Measurements from ENCODE around the gene ARHGEF11.

The ARHGEF11 gene

GRCh38 chr1:156949127-156949526 lies 96.4 kb downstream of the ARHGEF11 start:
- no peak for ATAC-seq
- DNase-seq, result no peak

- ATAC-seq, result no peak
Measured at GRCh38 chr1:156948708-156949107, 96.8 kb downstream of the ARHGEF11 start.

GRCh38 chr1:156947818-156948525 lies 97.6 kb downstream of the ARHGEF11 start:
- ATAC-seq (no peak), DNase-seq (no peak)

More at GRCh38 chr1:156948708-156949107, 96.8 kb downstream of the ARHGEF11 start:
- no peak for DNase-seq

GRCh38 chr1:156947127-156947526 lies 98.4 kb downstream of the ARHGEF11 start:
- ATAC-seq, result no peak
- no peak for DNase-seq

- no peak for ATAC-seq
Measured at GRCh38 chr1:156945881-156946661, 99.5 kb downstream of the ARHGEF11 start.

GRCh38 chr1:156944848-156945247 lies 100.7 kb downstream of the ARHGEF11 start:
- ATAC-seq, result no peak
- no peak for DNase-seq

More at GRCh38 chr1:156945881-156946661, 99.5 kb downstream of the ARHGEF11 start:
- no peak for DNase-seq

- ATAC-seq (no peak), DNase-seq (no peak)
Measured at GRCh38 chr1:156944268-156944667, 101.3 kb downstream of the ARHGEF11 start.

GRCh38 chr1:156943756-156944155 lies 101.8 kb downstream of the ARHGEF11 start:
- DNase-seq (no peak), ATAC-seq (no peak)

- DNase-seq (no peak), ATAC-seq (no peak)
Measured at GRCh38 chr1:156942576-156942975, 103.0 kb downstream of the ARHGEF11 start.

GRCh38 chr1:156942176-156942575 lies 103.4 kb downstream of the ARHGEF11 start:
- no peak for DNase-seq
- ATAC-seq, result no peak

GRCh38 chr1:156941675-156942074 lies 103.9 kb downstream of the ARHGEF11 start:
- DNase-seq (no peak), ATAC-seq (no peak)

GRCh38 chr1:156939786-156940334 lies 105.7 kb downstream of the ARHGEF11 start:
- DNase-seq (no peak), ATAC-seq (no peak)

GRCh38 chr1:156938813-156939212 lies 106.7 kb downstream of the ARHGEF11 start:
- DNase-seq, result no peak
- ATAC-seq, result no peak

- ATAC-seq (no peak), DNase-seq (no peak)
Measured at GRCh38 chr1:156937883-156938282, 107.7 kb downstream of the ARHGEF11 start.

GRCh38 chr1:156936721-156937220 lies 108.8 kb downstream of the ARHGEF11 start:
- DNase-seq, result no peak
- no peak for ATAC-seq

- DNase-seq, result no peak
- ATAC-seq, result no peak
Measured at GRCh38 chr1:156936191-156936590, 109.4 kb downstream of the ARHGEF11 start.

- no peak for ATAC-seq
- no peak for DNase-seq
Measured at GRCh38 chr1:156935505-156936128, 109.9 kb downstream of the ARHGEF11 start.

- ATAC-seq (no peak), DNase-seq (no peak)
Measured at GRCh38 chr1:156933136-156933535, 112.4 kb downstream of the ARHGEF11 start.

GRCh38 chr1:156931974-156932710 lies 113.4 kb downstream of the ARHGEF11 start:
- DNase-seq, result no peak
- no peak for ATAC-seq

GRCh38 chr1:156931211-156931952 lies 114.2 kb downstream of the ARHGEF11 start:
- DNase-seq (no peak), ATAC-seq (no peak)

- DNase-seq, result no peak
Measured at GRCh38 chr1:156930483-156930882, 115.1 kb downstream of the ARHGEF11 start.

More at GRCh38 chr1:156930483-156930882, 115.1 kb downstream of the ARHGEF11 start:
- ATAC-seq, result no peak
